ENCODE data around the gene URB1.
A peak's percentile ranks its signal among the peaks of the same experiment; 100 is the strongest.

The URB1 gene

GRCh38 chr21:32302560-32302959, 90.3 kb downstream of the URB1 start:
- peaks cover 5% of the 10 kb centered on the region; the same call in 1 of the 2 replicates for H3K9me3 ChIP-seq (ENCODE audit: control insufficient read depth, insufficient read depth, low read depth, low read length)
- H3K27ac ChIP-seq (ENCODE audit: low read depth, low read length): no peak overlapping the region
- H3K27me3 ChIP-seq (ENCODE audit: control insufficient read depth, insufficient read depth, low read length): no peaks in the 10 kb centered on the region
- H3K4me3 ChIP-seq (ENCODE audit: low read depth, low read length): no peak overlapping the region
- peaks cover 10% of the 10 kb centered on the region; the same call in 1 of the 2 replicates for H3K36me3 ChIP-seq (ENCODE audit: control insufficient read depth, insufficient read depth, low read length)
- H3K9ac ChIP-seq (ENCODE audit: low read length): no peak overlapping the region
- peaks cover 11% of the 10 kb centered on the region; the same call in 1 of the 2 replicates for H3K4me1 ChIP-seq (ENCODE audit: control insufficient read depth, insufficient read depth, low read length)

GRCh38 chr21:32301596-32301995, 91.2 kb downstream of the URB1 start:
- no peaks in the 10 kb centered on the region for H3K27me3 ChIP-seq (ENCODE audit: control insufficient read depth, insufficient read depth, low read length)
- H3K27ac ChIP-seq (ENCODE audit: low read depth, low read length): no peak overlapping the region
- H3K9ac ChIP-seq (ENCODE audit: low read length): no peak overlapping the region
- H3K36me3 ChIP-seq (ENCODE audit: control insufficient read depth, insufficient read depth, low read length): peaks cover 10% of the 10 kb centered on the region; the same call in 1 of the 2 replicates
- peaks cover 10% of the 10 kb centered on the region; the same call in 1 of the 2 replicates for H3K4me1 ChIP-seq (ENCODE audit: control insufficient read depth, insufficient read depth, low read length)
- peaks cover 5% of the 10 kb centered on the region; the same call in 1 of the 2 replicates for H3K9me3 ChIP-seq (ENCODE audit: control insufficient read depth, insufficient read depth, low read depth, low read length)
- no peak overlapping the region for H3K4me3 ChIP-seq (ENCODE audit: low read depth, low read length)

- no peaks in the 10 kb centered on the region for H3K27me3 ChIP-seq (ENCODE audit: control insufficient read depth, insufficient read depth, low read length)
- no peak overlapping the region for H3K9ac ChIP-seq (ENCODE audit: low read length)
- no peaks in the 10 kb centered on the region for H3K4me1 ChIP-seq (ENCODE audit: control insufficient read depth, insufficient read depth, low read length)
- H3K4me3 ChIP-seq (ENCODE audit: low read depth, low read length): no peak overlapping the region
- peaks cover 5% of the 10 kb centered on the region; the same call in 1 of the 2 replicates for H3K9me3 ChIP-seq (ENCODE audit: control insufficient read depth, insufficient read depth, low read depth, low read length)
- H3K36me3 ChIP-seq (ENCODE audit: control insufficient read depth, insufficient read depth, low read length): peaks cover 10% of the 10 kb centered on the region; the same call in 1 of the 2 replicates
- no peak overlapping the region for H3K27ac ChIP-seq (ENCODE audit: low read depth, low read length)
Measured at GRCh38 chr21:32300117-32300681, 92.6 kb downstream of the URB1 start.

GRCh38 chr21:32299695-32300094, 93.1 kb downstream of the URB1 start:
- Histone ChIP-seq H3K36me3 (ENCODE audit: control insufficient read depth, insufficient read depth, low read length) (peaks cover 10% of the 10 kb centered on the region; the same call in 1 of the 2 replicates), H3K27me3 (ENCODE audit: control insufficient read depth, insufficient read depth, low read length) (no peaks in the 10 kb centered on the region), H3K9ac (ENCODE audit: low read length) (no peak overlapping the region), H3K27ac (ENCODE audit: low read depth, low read length) (no peak overlapping the region), H3K9me3 (ENCODE audit: control insufficient read depth, insufficient read depth, low read depth, low read length) (peaks cover 5% of the 10 kb centered on the region; the same call in 1 of the 2 replicates), H3K4me1 (ENCODE audit: control insufficient read depth, insufficient read depth, low read length) (no peaks in the 10 kb centered on the region), H3K4me3 (ENCODE audit: low read depth, low read length) (no peak overlapping the region)

- no peaks in the 10 kb centered on the region for H3K4me1 ChIP-seq (ENCODE audit: control insufficient read depth, insufficient read depth, low read length)
- H3K9ac ChIP-seq (ENCODE audit: low read length): no peak within 1 kb of the TSS
- no peaks in the 10 kb centered on the region for H3K27me3 ChIP-seq (ENCODE audit: control insufficient read depth, insufficient read depth, low read length)
- peaks cover 10% of the 10 kb centered on the region; the same call in 1 of the 2 replicates for H3K36me3 ChIP-seq (ENCODE audit: control insufficient read depth, insufficient read depth, low read length)
- no peak within 1 kb of the TSS for H3K4me3 ChIP-seq (ENCODE audit: low read depth, low read length)
- peaks cover 5% of the 10 kb centered on the region; the same call in 1 of the 2 replicates for H3K9me3 ChIP-seq (ENCODE audit: control insufficient read depth, insufficient read depth, low read depth, low read length)
- H3K27ac ChIP-seq (ENCODE audit: low read depth, low read length): no peak within 1 kb of the TSS
Measured at GRCh38 chr21:32298658-32299081, 94.1 kb downstream of the URB1 start, which contains the start of gene MRAP. Gene MRAP (plus strand): TSS chr21:32298855. CDS start chr21:32298972, 117 bp downstream.

GRCh38 chr21:32298148-32298559, 94.7 kb downstream of the URB1 start:
- Histone ChIP-seq H3K27me3 (ENCODE audit: control insufficient read depth, insufficient read depth, low read length) (no peaks in the 10 kb centered on the region), H3K27ac (ENCODE audit: low read depth, low read length) (no peak overlapping the region), H3K36me3 (ENCODE audit: control insufficient read depth, insufficient read depth, low read length) (peaks cover 10% of the 10 kb centered on the region; the same call in 1 of the 2 replicates), H3K9ac (ENCODE audit: low read length) (no peak overlapping the region), H3K9me3 (ENCODE audit: control insufficient read depth, insufficient read depth, low read depth, low read length) (peaks cover 5% of the 10 kb centered on the region; the same call in 1 of the 2 replicates), H3K4me3 (ENCODE audit: low read depth, low read length) (no peak overlapping the region), H3K4me1 (ENCODE audit: control insufficient read depth, insufficient read depth, low read length) (no peaks in the 10 kb centered on the region)

GRCh38 chr21:32297449-32297848, 95.4 kb downstream of the URB1 start:
- peaks cover 5% of the 10 kb centered on the region; the same call in 1 of the 2 replicates for H3K9me3 ChIP-seq (ENCODE audit: control insufficient read depth, insufficient read depth, low read depth, low read length)

GRCh38 chr21:32285476-32285875, 107.3 kb downstream of the URB1 start:
- H3K4me3 ChIP-seq (ENCODE audit: low read depth, low read length): no peak overlapping the region
- H3K9ac ChIP-seq (ENCODE audit: low read length): no peak overlapping the region
- H3K27me3 ChIP-seq (ENCODE audit: control insufficient read depth, insufficient read depth, low read length): no peaks in the 10 kb centered on the region
- no peak overlapping the region for H3K27ac ChIP-seq (ENCODE audit: low read depth, low read length)
- H3K4me1 ChIP-seq (ENCODE audit: control insufficient read depth, insufficient read depth, low read length): no peaks in the 10 kb centered on the region
- no peaks in the 10 kb centered on the region for H3K9me3 ChIP-seq (ENCODE audit: control insufficient read depth, insufficient read depth, low read depth, low read length)
- no peaks in the 10 kb centered on the region for H3K36me3 ChIP-seq (ENCODE audit: control insufficient read depth, insufficient read depth, low read length)

More at GRCh38 chr21:32297449-32297848, 95.4 kb downstream of the URB1 start:
- H3K36me3 ChIP-seq (ENCODE audit: control insufficient read depth, insufficient read depth, low read length): peaks cover 10% of the 10 kb centered on the region; the same call in 1 of the 2 replicates
- no peak overlapping the region for H3K9ac ChIP-seq (ENCODE audit: low read length)
- H3K4me3 ChIP-seq (ENCODE audit: low read depth, low read length): no peak overlapping the region
- H3K27ac ChIP-seq (ENCODE audit: low read depth, low read length): no peak overlapping the region
- no peaks in the 10 kb centered on the region for H3K27me3 ChIP-seq (ENCODE audit: control insufficient read depth, insufficient read depth, low read length)
- no peaks in the 10 kb centered on the region for H3K4me1 ChIP-seq (ENCODE audit: control insufficient read depth, insufficient read depth, low read length)

GRCh38 chr21:32282992-32283391, 109.8 kb downstream of the URB1 start:
- no peaks in the 10 kb centered on the region for H3K36me3 ChIP-seq (ENCODE audit: control insufficient read depth, insufficient read depth, low read length)
- peaks cover 7% of the 10 kb centered on the region for H3K4me1 ChIP-seq (ENCODE audit: control insufficient read depth, insufficient read depth, low read length)
- no peaks in the 10 kb centered on the region for H3K27me3 ChIP-seq (ENCODE audit: control insufficient read depth, insufficient read depth, low read length)
- H3K9me3 ChIP-seq (ENCODE audit: control insufficient read depth, insufficient read depth, low read depth, low read length): no peaks in the 10 kb centered on the region
- H3K4me3 ChIP-seq (ENCODE audit: low read depth, low read length): no peak overlapping the region
- H3K27ac ChIP-seq (ENCODE audit: low read depth, low read length): no peak overlapping the region
- no peak overlapping the region for H3K9ac ChIP-seq (ENCODE audit: low read length)

- Histone ChIP-seq H3K27me3 (ENCODE audit: control insufficient read depth, insufficient read depth, low read length) (no peaks in the 10 kb centered on the region), H3K36me3 (ENCODE audit: control insufficient read depth, insufficient read depth, low read length) (no peaks in the 10 kb centered on the region), H3K4me3 (ENCODE audit: low read depth, low read length) (no peak overlapping the region), H3K9ac (ENCODE audit: low read length) (no peak overlapping the region), H3K27ac (ENCODE audit: low read depth, low read length) (no peak overlapping the region), H3K9me3 (ENCODE audit: control insufficient read depth, insufficient read depth, low read depth, low read length) (no peaks in the 10 kb centered on the region), H3K4me1 (ENCODE audit: control insufficient read depth, insufficient read depth, low read length) (peaks cover 13% of the 10 kb centered on the region)
Measured at GRCh38 chr21:32281531-32281930, 111.3 kb downstream of the URB1 start.

GRCh38 chr21:32279377-32279680, 113.5 kb downstream of the URB1 start:
- H3K27me3 ChIP-seq (ENCODE audit: control insufficient read depth, insufficient read depth, low read length): no peaks in the 10 kb centered on the region
- H3K4me3 ChIP-seq (ENCODE audit: low read depth, low read length): peak overlapping the region; percentile 98
- H3K27ac ChIP-seq (ENCODE audit: low read depth, low read length): no peak overlapping the region

More at GRCh38 chr21:32279377-32279680, 113.5 kb downstream of the URB1 start:
- peaks cover 13% of the 10 kb centered on the region for H3K4me1 ChIP-seq (ENCODE audit: control insufficient read depth, insufficient read depth, low read length)
- H3K9me3 ChIP-seq (ENCODE audit: control insufficient read depth, insufficient read depth, low read depth, low read length): no peaks in the 10 kb centered on the region
- peak overlapping the region; percentile 30 for H3K9ac ChIP-seq (ENCODE audit: low read length)
- H3K36me3 ChIP-seq (ENCODE audit: control insufficient read depth, insufficient read depth, low read length): peaks cover 6% of the 10 kb centered on the region; the same call in 1 of the 2 replicates
